ENCODE measurements around the gene NR2E1. TPM values are rescaled to one million over a fixed set of nuclear protein-coding genes. Genes with fewer than 3 reads are reported as not detected.

Gene NR2E1
- total and polyA plus RNA-seq, 2 of the 13 experiments (the other 11 are each of a cell fraction or from before 2014, with no cell fraction given): not detected

GRCh38 chr6:108200631-108201030 lies 34.8 kb downstream of the NR2E1 start:
- peak; percentile 72 for DNase-seq (ENCODE audit: low spot score)
- Histone ChIP-seq H4K20me1 (ENCODE audit: insufficient read depth, low read length) (no peaks in the 10 kb centered on the region), H3K9ac (ENCODE audit: insufficient read depth, low read depth, low read length) (no peak overlapping the region), H3K4me2 (ENCODE audit: low read depth, low read length) (peak overlapping the region; percentile 65), H3K27me3 (ENCODE audit: control insufficient read depth in 1 of 2, insufficient read depth in 2 of 2, low read length in 2 of 2) (peaks cover 0 to 1% of the 10 kb centered on the region in 2 experiments; a peak in 1 of 5 replicates), H3K36me3 (replicated peaks in 1 of 2; ENCODE audit: control insufficient read depth in 1 of 2, insufficient read depth in 2 of 2, low read length in 2 of 2) (no peaks in the 10 kb centered on the region), H3K9me3 (ENCODE audit: low read length) (no peaks in the 10 kb centered on the region), H3K79me2 (ENCODE audit: insufficient read depth, low read length) (no peaks in the 10 kb centered on the region), H3K4me3 (replicated peaks in 1 of 3; ENCODE audit: insufficient read depth in 1 of 3, low read depth in 2 of 3, low read length in 3 of 3) (peak overlapping the region; percentile 15 to 57 (median 26); a peak in 3 of 6 replicates), H3K27ac (ENCODE audit: extremely low read length, insufficient read depth, low read length) (peak overlapping the region; percentile 34), H3K4me1 (ENCODE audit: insufficient read depth, low read length) (peaks cover 49% of the 10 kb centered on the region), H2AFZ (ENCODE audit: low read length) (no peak overlapping the region)
- ChIA-PET POLR2A (interaction anchor here (0.8 to 1.8 kb wide), 2 partner anchors 32 to 61 kb away, joined by 3 to 12 read pairs; partner anchors contain the start of gene SNX3), CTCF (ENCODE audit: low intra/inter-chr PET ratio, low total read pairs) (no interaction called here)
- in situ Hi-C loops (cut with HindIII; ENCODE audit: extremely low pct_ligation_motif_present, low pct_unique_long_range_greater_than_20kb): no loop called here
- intact Hi-C loops (cut with micrococcal nuclease; ENCODE audit: unreplicated experiment): no loop called here
- 6% methylated on average over 7 of the region's 7 CpGs for WGBS (ENCODE audit: low lambda C conversion rate)
- ATAC-seq: peak; percentile 90
- FAIRE-seq: peak; percentile 82
- BruUV-seq (replicated peaks): no TSS peak
- 0 out of 2 replicates have a peak, but pooled peaks have one; percentile 29 for TF ChIP-seq UBTF (CRISPR knock-in tag; IDR thresholded peaks at IDR 0.05)
- peak; percentile 57 for TF ChIP-seq SAP130 (CRISPR knock-in tag; IDR thresholded peaks at IDR 0.05; ENCODE audit: low read depth)
- TF ChIP-seq SYNCRIP (IDR thresholded peaks at IDR 0.05; ENCODE audit: insufficient read depth, low read depth, low read length): no peak
- TF ChIP-seq ZNF510 (CRISPR knock-in tag; IDR thresholded peaks at IDR 0.05; ENCODE audit: low read depth): no peak
- no peak for TF ChIP-seq TFE3 (CRISPR knock-in tag; IDR thresholded peaks at IDR 0.05)
- no peak for TF ChIP-seq ZNF331 (CRISPR knock-in tag; IDR thresholded peaks at IDR 0.05)
- peak; percentile 89 for TF ChIP-seq HNF4A (CRISPR knock-in tag; IDR thresholded peaks at IDR 0.05)
- no peak for TF ChIP-seq ZNF205 (CRISPR knock-in tag; IDR thresholded peaks at IDR 0.05)
- no peak for TF ChIP-seq ZBTB34 (CRISPR knock-in tag; IDR thresholded peaks at IDR 0.05)
- no peak for TF ChIP-seq ZMAT3 (CRISPR knock-in tag; conservative IDR thresholded peaks at IDR 0.05)
- TF ChIP-seq ZNF614 (CRISPR knock-in tag; IDR thresholded peaks at IDR 0.05; ENCODE audit: borderline replicate concordance): 0 out of 2 replicates have a peak, but pooled peaks have one; percentile 26
- TF ChIP-seq ZNF816 (CRISPR knock-in tag; IDR thresholded peaks at IDR 0.05; ENCODE audit: borderline replicate concordance): no peak
- 0 out of 2 replicates have a peak, but pooled peaks have one; percentile 22 for TF ChIP-seq ZNF598 (CRISPR knock-in tag; IDR thresholded peaks at IDR 0.05; ENCODE audit: borderline replicate concordance)
- TF ChIP-seq ASH2L (IDR thresholded peaks at IDR 0.05; ENCODE audit: insufficient read length, low read depth, low read length): peak; percentile 28
- no peak for TF ChIP-seq ZNF567 (CRISPR knock-in tag; IDR thresholded peaks at IDR 0.05; ENCODE audit: borderline replicate concordance)
- TF ChIP-seq AGO1 (IDR thresholded peaks at IDR 0.05; ENCODE audit: low read depth, low read length, poor library complexity, severe bottlenecking): no peak
